ENCODE results near the gene CDH23.

Gene CDH23

GRCh38 chr10:71687077-71687476, 290.4 kb downstream of the CDH23 start:
- Histone ChIP-seq H3F3A (ENCODE audit: control insufficient read depth, insufficient read depth) (peaks cover 13% of the 10 kb centered on the region), H3K4me2 (ENCODE audit: low read length) (no peak overlapping the region), H3K4me1 (ENCODE audit: control insufficient read depth, low read length) (peaks cover 6% of the 10 kb centered on the region; the same call in 1 of the 2 replicates), H3K27me3 (ENCODE audit: control insufficient read depth, low read length) (no peaks in the 10 kb centered on the region), H3K4me3 (ENCODE audit: low read length) (no peak overlapping the region), H3K9me3 (ENCODE audit: control insufficient read depth, insufficient read depth, low read length) (peaks cover 21% of the 10 kb centered on the region), H4K20me1 (ENCODE audit: control insufficient read depth, insufficient read depth, low read depth, low read length) (no peaks in the 10 kb centered on the region), H3K79me2 (ENCODE audit: control insufficient read depth, low read length) (no peaks in the 10 kb centered on the region), H3K36me3 (ENCODE audit: control insufficient read depth, low read length) (no peaks in the 10 kb centered on the region), H3K9me2 (replicated peaks; ENCODE audit: control insufficient read depth, low read length) (no peaks in the 10 kb centered on the region), H3K27ac (ENCODE audit: low read depth, low read length) (no peak overlapping the region)
- no peak for TF ChIP-seq EZH2phosphoT487 (IDR thresholded peaks at IDR 0.05; ENCODE audit: borderline replicate concordance, low read length)
- TF ChIP-seq, protein P1, sequence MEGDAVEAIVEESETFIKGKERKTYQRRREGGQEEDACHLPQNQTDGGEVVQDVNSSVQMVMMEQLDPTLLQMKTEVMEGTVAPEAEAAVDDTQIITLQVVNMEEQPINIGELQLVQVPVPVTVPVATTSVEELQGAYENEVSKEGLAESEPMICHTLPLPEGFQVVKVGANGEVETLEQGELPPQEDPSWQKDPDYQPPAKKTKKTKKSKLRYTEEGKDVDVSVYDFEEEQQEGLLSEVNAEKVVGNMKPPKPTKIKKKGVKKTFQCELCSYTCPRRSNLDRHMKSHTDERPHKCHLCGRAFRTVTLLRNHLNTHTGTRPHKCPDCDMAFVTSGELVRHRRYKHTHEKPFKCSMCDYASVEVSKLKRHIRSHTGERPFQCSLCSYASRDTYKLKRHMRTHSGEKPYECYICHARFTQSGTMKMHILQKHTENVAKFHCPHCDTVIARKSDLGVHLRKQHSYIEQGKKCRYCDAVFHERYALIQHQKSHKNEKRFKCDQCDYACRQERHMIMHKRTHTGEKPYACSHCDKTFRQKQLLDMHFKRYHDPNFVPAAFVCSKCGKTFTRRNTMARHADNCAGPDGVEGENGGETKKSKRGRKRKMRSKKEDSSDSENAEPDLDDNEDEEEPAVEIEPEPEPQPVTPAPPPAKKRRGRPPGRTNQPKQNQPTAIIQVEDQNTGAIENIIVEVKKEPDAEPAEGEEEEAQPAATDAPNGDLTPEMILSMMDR (IDR thresholded peaks at IDR 0.05; ENCODE audit: low read depth, low read length, poor library complexity, severe bottlenecking), result no peak

- Histone ChIP-seq H3K36me3 (ENCODE audit: control insufficient read depth, low read length) (no peaks in the 10 kb centered on the region), H3F3A (ENCODE audit: control insufficient read depth, insufficient read depth) (peaks cover 13% of the 10 kb centered on the region), H3K9me2 (replicated peaks; ENCODE audit: control insufficient read depth, low read length) (no peaks in the 10 kb centered on the region), H3K4me2 (ENCODE audit: low read length) (no peak overlapping the region), H3K79me2 (ENCODE audit: control insufficient read depth, low read length) (no peaks in the 10 kb centered on the region), H3K4me3 (ENCODE audit: low read length) (no peak overlapping the region), H3K4me1 (ENCODE audit: control insufficient read depth, low read length) (peaks cover 6% of the 10 kb centered on the region; the same call in 1 of the 2 replicates), H3K9me3 (ENCODE audit: control insufficient read depth, insufficient read depth, low read length) (peaks cover 21% of the 10 kb centered on the region), H3K27me3 (ENCODE audit: control insufficient read depth, low read length) (no peaks in the 10 kb centered on the region), H3K27ac (ENCODE audit: low read depth, low read length) (no peak overlapping the region), H4K20me1 (ENCODE audit: control insufficient read depth, insufficient read depth, low read depth, low read length) (no peaks in the 10 kb centered on the region)
- TF ChIP-seq, protein P1 (IDR thresholded peaks at IDR 0.05; ENCODE audit: low read depth, low read length, poor library complexity, severe bottlenecking), result no peak
- no peak for TF ChIP-seq EZH2phosphoT487 (IDR thresholded peaks at IDR 0.05; ENCODE audit: borderline replicate concordance, low read length)
Observed at GRCh38 chr10:71687480-71687879, 290.8 kb downstream of the CDH23 start.

- H3K36me3 ChIP-seq (ENCODE audit: control insufficient read depth, low read length), result no peaks in the 10 kb centered on the region
- no peaks in the 10 kb centered on the region for H3K27me3 ChIP-seq (ENCODE audit: control insufficient read depth, low read length)
- H3K9me3 ChIP-seq (ENCODE audit: control insufficient read depth, insufficient read depth, low read length), result peaks cover 21% of the 10 kb centered on the region
- H3K4me2 ChIP-seq (ENCODE audit: low read length), result no peak overlapping the region
- H3K4me3 ChIP-seq (ENCODE audit: low read length), result no peak overlapping the region
- H3K79me2 ChIP-seq (ENCODE audit: control insufficient read depth, low read length), result no peaks in the 10 kb centered on the region
- peaks cover 13% of the 10 kb centered on the region for H3F3A ChIP-seq (ENCODE audit: control insufficient read depth, insufficient read depth)
- TF ChIP-seq, protein P1 (IDR thresholded peaks at IDR 0.05; ENCODE audit: low read depth, low read length, poor library complexity, severe bottlenecking), result no peak
- TF ChIP-seq EZH2phosphoT487 (IDR thresholded peaks at IDR 0.05; ENCODE audit: borderline replicate concordance, low read length), result no peak
- H3K9me2 ChIP-seq (replicated peaks; ENCODE audit: control insufficient read depth, low read length), result no peaks in the 10 kb centered on the region
- H4K20me1 ChIP-seq (ENCODE audit: control insufficient read depth, insufficient read depth, low read depth, low read length), result no peaks in the 10 kb centered on the region
- peaks cover 12% of the 10 kb centered on the region for H3K4me1 ChIP-seq (ENCODE audit: control insufficient read depth, low read length)
- no peak overlapping the region for H3K27ac ChIP-seq (ENCODE audit: low read depth, low read length)
Observed at GRCh38 chr10:71688256-71688655, 291.5 kb downstream of the CDH23 start.
